ENCODE data around the gene RIMKLA.

Gene RIMKLA

DNA sequence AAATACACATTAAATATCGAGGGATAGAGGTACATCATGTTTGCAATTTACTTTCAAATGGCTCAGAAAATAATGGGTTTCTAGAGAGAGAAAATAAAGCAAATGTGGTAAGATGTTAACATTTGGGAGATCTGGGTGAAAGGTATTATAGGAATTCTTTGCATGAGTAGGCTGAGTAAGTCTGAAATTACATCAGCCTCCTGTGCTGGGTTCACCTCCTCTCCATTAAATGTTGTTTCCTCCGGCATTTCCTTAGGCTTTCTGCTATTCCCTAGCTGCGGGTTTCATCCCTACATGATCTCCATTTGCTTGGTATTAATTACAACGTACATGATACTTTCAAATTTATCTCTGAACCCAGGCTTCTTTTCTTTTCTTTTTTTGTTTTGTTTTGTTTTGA lies 43.6 kb downstream of the RIMKLA start:
- no peaks in the 10 kb centered on the region for H3K36me3 ChIP-seq (ENCODE audit: control insufficient read depth, insufficient read depth, low read length)
- no peaks in the 10 kb centered on the region; the same call in 1 of the 2 replicates for H3K27me3 ChIP-seq (replicated peaks; ENCODE audit: control insufficient read depth, insufficient read depth, low read length)
- no peak for DNase-seq (ENCODE audit: extremely low read depth, insufficient read length)
- TF ChIP-seq, protein P1, sequence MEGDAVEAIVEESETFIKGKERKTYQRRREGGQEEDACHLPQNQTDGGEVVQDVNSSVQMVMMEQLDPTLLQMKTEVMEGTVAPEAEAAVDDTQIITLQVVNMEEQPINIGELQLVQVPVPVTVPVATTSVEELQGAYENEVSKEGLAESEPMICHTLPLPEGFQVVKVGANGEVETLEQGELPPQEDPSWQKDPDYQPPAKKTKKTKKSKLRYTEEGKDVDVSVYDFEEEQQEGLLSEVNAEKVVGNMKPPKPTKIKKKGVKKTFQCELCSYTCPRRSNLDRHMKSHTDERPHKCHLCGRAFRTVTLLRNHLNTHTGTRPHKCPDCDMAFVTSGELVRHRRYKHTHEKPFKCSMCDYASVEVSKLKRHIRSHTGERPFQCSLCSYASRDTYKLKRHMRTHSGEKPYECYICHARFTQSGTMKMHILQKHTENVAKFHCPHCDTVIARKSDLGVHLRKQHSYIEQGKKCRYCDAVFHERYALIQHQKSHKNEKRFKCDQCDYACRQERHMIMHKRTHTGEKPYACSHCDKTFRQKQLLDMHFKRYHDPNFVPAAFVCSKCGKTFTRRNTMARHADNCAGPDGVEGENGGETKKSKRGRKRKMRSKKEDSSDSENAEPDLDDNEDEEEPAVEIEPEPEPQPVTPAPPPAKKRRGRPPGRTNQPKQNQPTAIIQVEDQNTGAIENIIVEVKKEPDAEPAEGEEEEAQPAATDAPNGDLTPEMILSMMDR (IDR thresholded peaks at IDR 0.05; ENCODE audit: insufficient read depth, low read length, poor library complexity, severe bottlenecking): no peak
- H3K4me3 ChIP-seq (replicated peaks; ENCODE audit: low read depth, low read length): no peak overlapping the region

- DNase-seq (ENCODE audit: extremely low read depth, insufficient read length): no peak
- no peak overlapping the region for H3K4me3 ChIP-seq (replicated peaks; ENCODE audit: low read depth, low read length)
- H3K27me3 ChIP-seq (replicated peaks; ENCODE audit: control insufficient read depth, insufficient read depth, low read length): no peaks in the 10 kb centered on the region
- TF ChIP-seq, protein P1 (IDR thresholded peaks at IDR 0.05; ENCODE audit: insufficient read depth, low read length, poor library complexity, severe bottlenecking): no peak
- H3K36me3 ChIP-seq (ENCODE audit: control insufficient read depth, insufficient read depth, low read length): no peaks in the 10 kb centered on the region
These were observed 46.6 kb downstream of the RIMKLA start for GRCh38 chr1:42427240-42427639.

GRCh38 chr1:42429603-42430002 lies 49.0 kb downstream of the RIMKLA start:
- no peak for DNase-seq (ENCODE audit: extremely low read depth, insufficient read length)
- TF ChIP-seq, protein P1 (IDR thresholded peaks at IDR 0.05; ENCODE audit: insufficient read depth, low read length, poor library complexity, severe bottlenecking): no peak
- Histone ChIP-seq H3K36me3 (ENCODE audit: control insufficient read depth, insufficient read depth, low read length) (no peaks in the 10 kb centered on the region), H3K4me3 (replicated peaks; ENCODE audit: low read depth, low read length) (no peak overlapping the region), H3K27me3 (replicated peaks; ENCODE audit: control insufficient read depth, insufficient read depth, low read length) (no peaks in the 10 kb centered on the region)

DNA sequence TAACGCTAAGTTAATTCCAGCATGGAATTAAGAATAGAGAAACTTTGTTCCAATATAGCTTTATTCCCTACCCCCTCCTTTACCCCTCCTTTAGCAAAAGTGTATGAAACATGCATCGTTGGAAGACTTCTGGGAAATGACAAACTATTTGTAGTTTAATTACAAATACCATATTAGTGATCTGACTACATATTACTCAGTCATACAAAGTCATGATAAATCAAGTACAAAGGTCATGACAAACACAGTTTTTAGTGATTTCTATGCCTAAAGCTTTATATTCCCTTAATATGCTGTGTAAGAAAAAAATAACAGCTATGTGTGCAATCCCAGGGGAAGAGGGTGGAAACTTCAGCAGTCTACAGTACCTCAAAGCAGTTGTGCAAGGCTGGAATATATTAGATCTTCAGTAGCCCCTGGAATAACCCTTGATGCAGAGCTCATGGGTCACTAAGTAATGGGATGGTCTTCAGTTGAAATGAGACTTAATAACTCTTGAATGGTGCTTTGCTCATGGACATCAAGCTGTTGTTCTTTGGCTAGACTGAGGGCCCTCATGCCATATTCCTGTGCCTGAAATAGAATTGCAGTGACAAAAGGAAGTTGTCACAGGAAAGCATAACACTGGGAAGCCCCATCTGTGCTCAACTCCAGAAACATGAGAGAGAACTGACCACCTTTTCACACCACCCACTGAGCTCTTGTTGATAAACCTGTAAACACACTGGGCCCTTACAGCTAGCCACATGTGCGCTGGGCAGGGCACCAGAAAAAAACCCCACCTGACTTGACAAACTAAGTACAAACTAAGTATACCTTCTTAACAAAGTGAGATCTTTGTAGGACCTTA lies 49.9 kb downstream of the RIMKLA start:
- TF ChIP-seq, protein P1 (IDR thresholded peaks at IDR 0.05; ENCODE audit: insufficient read depth, low read length, poor library complexity, severe bottlenecking): no peak
- no peak for DNase-seq (ENCODE audit: extremely low read depth, insufficient read length)
- H3K4me3 ChIP-seq (replicated peaks; ENCODE audit: low read depth, low read length): no peak overlapping the region

DNA sequence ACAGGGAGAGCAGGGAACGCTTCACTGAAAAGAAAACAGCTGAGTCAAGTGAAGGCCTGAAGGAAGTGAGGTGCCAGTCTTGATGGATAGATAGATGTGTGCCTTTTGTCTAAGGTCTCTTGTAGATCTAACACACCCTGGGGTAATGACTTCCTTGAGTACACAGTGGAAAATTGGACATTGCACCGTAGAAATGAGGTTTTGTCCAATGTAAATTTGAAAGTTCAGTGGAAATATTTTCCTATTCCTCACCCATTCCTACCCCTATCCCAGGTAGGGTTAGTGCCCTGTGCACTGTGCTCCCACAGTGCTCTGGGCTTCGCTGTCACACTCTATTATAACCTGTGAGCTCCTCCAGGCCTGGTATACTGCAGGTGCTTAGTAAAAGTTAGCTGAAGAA lies 50.9 kb downstream of the RIMKLA start:
- H3K27me3 ChIP-seq (replicated peaks; ENCODE audit: control insufficient read depth, insufficient read depth, low read length): no peaks in the 10 kb centered on the region
- TF ChIP-seq, protein P1 (IDR thresholded peaks at IDR 0.05; ENCODE audit: insufficient read depth, low read length, poor library complexity, severe bottlenecking): no peak
- no peak for DNase-seq (ENCODE audit: extremely low read depth, insufficient read length)
- no peak overlapping the region for H3K4me3 ChIP-seq (replicated peaks; ENCODE audit: low read depth, low read length)
- H3K36me3 ChIP-seq (ENCODE audit: control insufficient read depth, insufficient read depth, low read length): no peaks in the 10 kb centered on the region

More for the DNA sequence above, 49.9 kb downstream of the RIMKLA start:
- Histone ChIP-seq H3K36me3 (ENCODE audit: control insufficient read depth, insufficient read depth, low read length) (no peaks in the 10 kb centered on the region), H3K27me3 (replicated peaks; ENCODE audit: control insufficient read depth, insufficient read depth, low read length) (no peaks in the 10 kb centered on the region)

Data from GM06990 (cell line).